D341Med (cell line): Measurements from ENCODE around the gene HNRNPM.

Experiments used
- DNase-seq: peaks from one replicate; pipeline ENCODE4 v3.0.0; 2012; ENCODE audit warnings: low spot score

The HNRNPM gene

GRCh38 chr19:8485561-8486371, 41.0 kb downstream of the HNRNPM start:
- no peak for DNase-seq

DNA sequence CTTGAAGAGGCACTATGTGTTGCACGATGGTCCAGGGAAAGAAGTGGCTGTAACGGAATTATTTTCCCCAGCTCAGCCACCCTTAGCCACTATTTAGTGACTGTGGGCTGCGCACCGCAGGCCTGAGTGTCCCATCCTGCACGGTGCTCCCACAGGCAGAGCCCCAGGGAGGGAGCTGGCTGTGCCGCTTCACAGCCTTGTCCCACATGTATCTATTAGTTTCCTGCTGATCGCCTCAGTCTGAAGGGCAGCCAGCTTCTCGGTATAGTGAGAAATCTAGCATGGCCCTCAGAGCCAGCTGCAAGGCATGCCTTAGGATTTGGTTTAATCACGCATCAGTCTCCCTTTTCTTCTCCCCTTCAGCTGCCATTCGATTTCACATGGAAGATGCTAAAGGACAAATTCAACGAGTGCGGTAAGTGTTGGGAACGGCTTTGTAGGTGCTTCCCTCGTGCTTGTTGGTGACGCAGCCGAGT, 41.9 kb downstream of the HNRNPM start:
- no peak for DNase-seq

DNA sequence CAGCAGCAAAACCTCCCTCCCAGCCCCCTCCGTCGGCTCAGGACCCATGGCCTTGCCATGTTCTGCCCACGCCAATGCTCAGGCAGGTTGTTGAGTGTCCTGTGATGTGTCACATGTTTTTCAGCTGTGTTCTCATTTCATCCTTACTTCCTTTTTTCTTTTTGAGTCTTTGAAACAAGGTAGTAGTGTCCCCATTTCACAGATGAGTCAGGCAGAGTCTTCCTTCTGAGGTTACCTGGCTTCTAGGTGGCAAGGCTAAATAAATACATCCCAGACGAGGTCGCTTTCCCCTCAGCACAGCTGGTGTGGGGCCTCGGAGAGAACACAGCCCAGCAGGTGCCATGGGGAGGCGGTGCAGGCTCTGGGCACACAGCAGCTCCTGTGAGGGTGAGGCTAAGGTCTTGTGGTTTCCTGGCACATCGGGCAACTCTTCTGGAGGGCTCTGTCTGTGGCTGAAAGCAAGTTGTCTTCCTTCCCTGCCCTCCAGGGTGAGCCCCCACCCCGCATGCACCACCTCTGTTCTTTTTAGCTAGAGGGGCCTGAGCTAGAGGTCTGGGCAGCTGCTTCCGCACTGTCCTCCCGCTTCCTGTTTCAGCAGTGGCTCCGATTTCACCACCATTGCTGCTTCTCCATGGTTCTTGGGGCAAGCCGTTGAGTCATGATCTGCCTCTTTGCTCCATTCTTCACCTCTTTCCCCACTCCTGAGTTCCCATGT, 42.5 kb downstream of the HNRNPM start:
- DNase-seq = no peak

DNA sequence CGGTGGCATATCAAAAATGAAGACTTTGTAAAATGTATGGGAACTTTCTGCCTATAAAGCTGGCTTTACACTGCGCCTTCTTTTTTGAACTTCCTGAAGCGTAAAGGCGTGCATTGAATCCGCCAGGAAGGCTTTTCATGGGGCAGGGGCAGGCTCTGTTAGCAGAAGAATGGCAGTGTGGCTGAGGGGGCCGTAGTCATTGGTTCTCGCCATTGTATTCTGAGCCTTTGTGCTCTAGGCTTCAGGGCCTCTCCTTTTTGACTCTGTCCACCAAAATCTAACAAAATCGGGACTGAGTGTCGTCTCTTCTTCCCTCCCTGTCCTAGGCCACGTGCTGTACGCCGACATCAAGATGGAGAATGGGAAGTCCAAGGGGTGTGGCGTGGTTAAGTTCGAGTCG, 43.6 kb downstream of the HNRNPM start:
- no peak for DNase-seq

DNA sequence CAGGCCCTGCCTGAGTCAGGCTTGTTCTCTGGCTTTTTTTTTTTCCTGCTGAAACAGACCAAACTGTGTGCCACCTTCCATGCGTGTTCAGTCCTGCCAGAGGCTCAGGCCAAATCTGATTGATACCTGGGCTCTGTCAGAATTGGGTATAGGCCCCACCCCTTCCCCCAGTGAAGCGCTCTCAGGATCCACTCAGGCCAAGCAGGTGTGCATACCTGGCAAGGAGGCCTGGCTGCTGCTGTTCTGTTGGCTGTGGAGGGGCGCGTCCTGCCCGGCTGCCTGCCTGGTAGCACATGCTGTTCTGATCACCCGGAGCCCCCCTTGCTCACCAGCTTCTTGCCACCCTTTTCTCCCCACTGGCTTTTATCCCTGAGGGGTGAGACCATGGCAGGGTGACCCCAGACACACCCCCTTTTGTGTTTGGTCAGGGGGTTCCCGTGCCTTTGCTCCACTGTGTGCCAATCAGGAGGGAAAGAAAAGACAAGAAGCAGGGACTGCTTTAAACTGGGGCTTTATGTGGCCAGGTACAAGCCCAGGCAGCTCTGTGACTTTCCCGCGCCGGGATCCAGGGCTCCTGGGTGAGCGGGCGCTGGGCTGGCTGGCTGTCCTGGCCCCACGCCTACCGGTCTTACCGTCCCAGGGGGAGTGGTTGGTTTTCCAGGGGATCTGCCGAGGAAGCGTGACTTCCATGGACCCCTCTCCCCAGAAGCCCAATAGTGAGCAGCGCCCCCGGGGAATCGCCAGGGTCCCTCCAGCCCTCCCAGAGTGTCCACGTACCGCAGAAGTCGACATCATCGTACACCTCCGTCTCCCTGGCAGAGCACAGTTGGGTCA, 45.0 kb downstream of the HNRNPM start:
- no peak for DNase-seq

DNA sequence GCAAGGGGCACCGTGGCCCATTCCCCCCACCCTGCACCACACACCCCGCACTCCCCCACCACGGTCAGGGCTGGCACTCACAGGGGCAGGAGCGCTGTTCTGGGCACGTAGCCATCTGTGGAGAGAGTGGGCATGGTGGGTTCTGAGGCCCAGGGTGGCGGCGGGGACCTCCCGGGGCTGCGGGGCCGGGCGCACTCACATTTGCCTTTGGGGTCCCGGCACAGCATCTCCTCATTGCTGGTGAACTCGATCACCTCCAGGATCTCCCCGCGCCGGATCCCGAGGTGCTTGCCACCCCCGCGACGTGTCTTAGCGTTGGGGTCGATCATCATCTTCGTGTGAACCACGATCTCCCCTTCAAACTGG, 45.6 kb downstream of the HNRNPM start:
- DNase-seq = no peak

- no peak for DNase-seq
Observed at GRCh38 chr19:8490873-8491272, 46.1 kb downstream of the HNRNPM start.

DNA sequence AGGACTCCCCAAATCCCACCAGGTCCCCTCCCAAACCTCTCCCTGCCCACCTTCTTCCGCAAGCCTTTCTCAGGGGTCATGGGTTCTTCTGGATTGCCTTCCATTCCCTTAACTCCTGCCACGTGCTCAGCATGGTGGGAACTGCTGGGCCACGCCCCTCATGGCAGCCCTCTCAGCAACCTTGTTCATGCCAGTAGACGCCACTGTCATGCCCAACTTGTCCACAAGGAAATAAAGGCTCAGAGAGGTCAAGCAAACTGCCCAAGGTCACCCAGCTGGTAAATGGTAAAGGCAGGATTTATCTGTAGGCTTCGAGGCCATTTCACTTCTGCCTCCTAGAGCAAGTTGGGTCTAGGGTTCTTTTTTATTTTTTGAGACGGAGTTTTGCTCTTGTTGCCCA, 46.8 kb downstream of the HNRNPM start:
- DNase-seq = no peak

DNA sequence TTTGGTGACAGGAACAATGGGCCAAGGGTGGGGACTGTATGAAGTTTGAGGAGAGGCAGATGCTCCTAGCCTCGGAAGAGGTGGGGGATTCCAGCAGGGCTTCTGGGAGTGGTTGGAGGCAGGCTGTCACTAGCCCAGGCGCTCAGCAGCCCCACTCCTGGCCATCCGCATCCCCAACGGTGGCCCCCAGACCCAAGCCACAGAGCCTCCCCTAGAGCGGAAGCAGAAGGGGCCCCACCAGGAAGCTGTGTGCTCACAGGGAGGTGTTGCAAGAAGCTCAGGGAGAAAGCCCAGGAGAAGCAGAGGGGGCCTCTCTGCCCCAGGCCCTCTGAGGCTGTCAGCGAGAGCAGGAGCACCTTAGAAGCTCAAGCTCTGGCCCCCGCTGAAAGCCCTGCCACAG, 49.4 kb downstream of the HNRNPM start:
- no peak for DNase-seq

DNA sequence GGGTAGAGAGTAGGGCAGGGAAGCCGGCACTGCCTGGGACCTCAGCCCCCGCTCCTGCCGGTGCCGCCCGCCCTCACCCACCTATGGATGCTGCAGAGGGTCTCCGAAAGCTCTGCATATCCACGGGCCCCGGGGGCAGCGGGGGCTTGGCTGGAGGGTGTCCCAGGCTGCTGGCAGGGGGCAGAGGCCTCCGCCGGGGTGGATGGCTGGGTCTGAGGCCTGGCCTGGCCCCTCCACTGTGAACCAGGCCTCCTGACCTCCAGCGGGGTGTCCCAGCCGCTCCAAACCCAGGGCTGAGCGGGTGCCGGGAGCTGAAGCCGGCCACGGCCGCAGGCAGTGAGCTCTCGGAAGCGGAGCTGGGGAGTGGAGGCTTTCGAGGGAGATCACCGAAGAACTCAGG, 53.5 kb downstream of the HNRNPM start:
- no peak for DNase-seq

DNA sequence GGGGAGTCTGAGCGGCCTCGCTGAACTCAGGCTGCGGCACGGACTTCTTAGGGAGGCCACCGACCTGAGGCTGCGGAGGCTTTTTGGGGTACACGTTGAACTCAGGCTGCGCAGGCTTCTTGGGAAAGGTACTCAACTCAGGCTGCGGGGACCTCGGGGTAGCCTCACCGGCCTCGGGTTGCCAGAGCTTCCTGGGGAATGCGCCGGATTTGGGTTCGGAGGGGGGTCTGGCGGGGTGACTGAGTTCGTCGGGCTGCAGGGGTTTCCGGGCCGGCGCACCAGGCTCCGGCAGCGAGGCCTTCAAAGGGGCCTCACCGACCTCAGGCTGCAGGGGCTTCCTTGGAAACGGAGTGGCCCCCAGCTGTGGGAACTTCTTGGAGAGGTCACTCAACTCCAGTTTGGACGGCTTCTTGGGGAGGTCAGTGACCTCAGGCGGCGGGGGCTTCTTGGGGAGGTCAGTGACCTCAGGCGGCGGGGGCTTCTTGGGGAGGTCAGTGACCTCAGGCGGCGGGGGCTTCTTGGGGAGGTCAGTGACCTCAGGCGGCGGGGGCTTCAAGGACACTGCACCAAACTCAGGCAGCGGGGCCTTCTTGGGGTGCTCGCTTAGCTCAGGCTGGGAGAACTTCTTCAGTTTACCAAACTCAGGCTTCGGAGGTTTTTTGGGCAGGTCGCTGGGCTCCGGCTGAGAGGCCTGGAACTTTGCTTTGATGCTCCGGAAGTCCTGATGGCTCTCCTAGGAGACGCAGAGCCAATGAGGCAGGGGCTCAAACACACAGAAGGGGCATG, 54.5 kb downstream of the HNRNPM start:
- DNase-seq = no peak

DNA sequence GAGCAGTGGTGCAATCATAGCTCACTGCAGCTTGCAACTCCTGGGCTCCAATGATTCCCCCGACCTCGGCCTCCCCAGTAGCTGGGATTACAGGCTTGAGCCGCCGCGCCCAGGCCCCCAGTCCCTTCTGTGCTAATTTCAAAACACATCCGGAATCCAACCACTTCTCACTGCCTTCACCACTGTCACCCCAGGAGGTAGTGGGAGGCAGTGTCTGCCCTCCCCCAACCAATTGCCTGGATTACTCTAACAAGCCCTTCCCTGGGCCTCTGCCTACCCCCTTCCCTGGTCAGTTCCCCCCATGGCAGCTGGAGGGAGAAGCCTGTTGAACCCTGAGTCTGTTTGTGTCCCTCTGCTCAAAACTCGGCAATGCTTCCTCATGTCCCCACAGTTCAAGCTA, 55.4 kb downstream of the HNRNPM start:
- no peak for DNase-seq

- DNase-seq = no peak
Observed at GRCh38 chr19:8501516-8501915, 56.7 kb downstream of the HNRNPM start.

DNA sequence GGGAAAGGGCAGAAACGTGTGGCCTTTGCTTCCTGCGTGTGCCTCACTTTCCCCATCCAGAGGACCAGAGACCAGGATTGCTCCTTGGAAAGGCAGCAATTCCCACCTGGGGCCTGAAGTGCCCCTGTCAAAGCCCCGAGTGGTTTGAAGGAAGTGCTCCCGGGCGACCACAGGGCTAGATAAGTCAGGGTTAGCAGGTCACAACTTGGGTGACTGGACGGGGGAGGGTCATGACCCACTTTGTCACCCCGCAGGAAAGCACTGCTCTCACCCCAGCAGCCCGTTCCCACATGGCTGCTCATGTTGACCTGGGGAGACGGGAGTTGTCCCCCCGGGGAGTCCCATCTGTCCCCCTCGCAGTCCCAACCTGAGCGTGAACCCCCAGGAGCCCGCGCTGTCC, 57.2 kb downstream of the HNRNPM start:
- no peak for DNase-seq

GRCh38 chr19:8503510-8503909, 58.7 kb downstream of the HNRNPM start:
- no peak for DNase-seq

DNA sequence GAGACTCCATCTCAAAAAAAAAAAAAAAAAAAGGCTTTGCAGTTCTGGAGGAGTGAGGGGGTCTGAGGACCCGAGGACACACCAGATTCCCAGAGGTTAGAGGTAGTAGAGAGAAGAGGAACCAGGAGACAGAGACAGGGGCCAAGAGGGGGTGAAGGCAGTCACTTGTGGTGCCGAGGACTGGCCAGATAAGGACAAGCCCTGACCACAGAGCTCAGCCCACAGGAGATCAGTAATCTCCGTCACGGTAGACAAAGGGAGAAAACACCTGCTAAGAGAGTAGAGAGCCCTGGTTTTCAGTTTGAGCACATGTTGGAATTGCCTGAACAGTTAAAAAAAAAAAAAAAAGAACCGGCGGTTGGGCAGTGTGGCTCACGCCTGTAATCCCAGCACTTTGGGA, 59.4 kb downstream of the HNRNPM start:
- DNase-seq = no peak

DNA sequence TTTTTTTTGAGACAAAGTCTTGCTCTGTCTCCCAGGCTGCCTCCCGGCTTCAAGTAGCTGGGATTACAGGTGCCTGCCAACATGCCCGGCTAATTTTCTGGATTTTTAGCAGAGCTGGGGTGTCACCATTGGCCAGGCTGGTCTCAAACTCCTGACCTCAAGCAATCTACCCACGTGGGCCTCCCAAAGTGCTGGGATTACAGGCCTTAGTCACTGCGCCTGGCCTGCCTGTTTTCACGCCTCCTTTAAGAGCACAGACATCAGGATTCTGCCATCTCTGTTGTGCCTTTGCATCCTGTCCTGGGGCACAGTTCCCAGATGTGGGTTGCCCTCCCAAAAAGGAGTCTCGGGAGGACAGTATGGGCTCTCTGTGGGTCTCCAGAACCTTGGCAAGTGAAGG, 60.1 kb downstream of the HNRNPM start:
- no peak for DNase-seq

GRCh38 chr19:8505680-8506401, 61.1 kb downstream of the HNRNPM start:
- DNase-seq = peak; percentile 93

GRCh38 chr19:8506402-8506957, 61.7 kb downstream of the HNRNPM start:
- no peak for DNase-seq

DNA sequence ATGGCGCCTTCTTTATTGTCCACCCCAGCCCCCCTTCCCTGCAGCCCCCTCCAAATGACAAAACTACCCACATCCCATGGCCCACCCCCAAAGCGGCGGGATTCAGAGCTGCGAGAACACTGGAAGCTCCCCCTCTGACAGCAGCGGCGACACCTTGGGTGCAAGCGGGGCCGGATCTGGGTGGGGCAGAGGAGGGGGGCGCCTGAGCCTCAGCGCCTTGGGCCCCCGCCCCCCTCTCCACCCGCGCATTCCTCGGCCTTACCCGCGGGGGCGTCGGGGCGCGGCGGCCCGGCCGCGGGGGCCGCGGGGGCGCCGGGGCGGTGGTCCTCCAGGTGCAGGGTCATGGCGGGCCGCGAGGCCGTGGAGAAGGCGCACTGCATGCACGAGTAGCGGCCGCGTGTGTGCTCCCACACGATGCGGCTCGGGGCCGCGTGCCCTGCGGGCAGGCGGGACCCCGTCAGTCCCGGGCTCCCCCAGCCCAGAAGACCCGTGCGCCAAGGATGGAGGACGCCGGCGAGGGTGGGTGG, 65.9 kb downstream of the HNRNPM start:
- no peak for DNase-seq
